Measurements from ENCODE around the gene SCAANT1. TPM values are rescaled to one million over a fixed set of nuclear protein-coding genes. Genes with fewer than 3 reads are reported as not detected.

The SCAANT1 gene
- total RNA-seq, 1 experiment from 2014 or later, result not detected

DNA sequence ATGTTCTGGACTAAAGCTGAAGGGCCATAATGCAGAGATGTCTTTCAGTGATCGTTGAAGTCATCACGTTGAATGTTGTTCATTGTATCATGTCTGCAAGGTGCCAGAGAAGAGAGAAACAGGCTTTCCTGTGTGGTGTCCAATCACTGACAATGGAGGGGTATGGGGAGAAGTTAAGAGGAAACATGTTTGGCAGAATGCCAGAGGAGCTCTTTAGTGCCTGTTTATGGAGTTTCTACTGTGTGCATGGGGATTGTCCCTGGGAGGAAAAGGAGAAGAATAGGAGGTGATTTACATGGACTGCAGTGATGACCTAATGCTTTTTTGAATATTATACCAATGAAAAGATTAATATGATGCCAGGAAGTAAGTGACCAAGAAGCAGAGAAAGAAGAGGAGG is 11.7 kb downstream of the SCAANT1 start:
- Histone ChIP-seq H3T11ph (ENCODE audit: low read length) (no peak overlapping the region), H3K79me2 (ENCODE audit: insufficient read depth, low read length) (no peaks in the 10 kb centered on the region)
- no CpG with 5 or more reads among the region's 2 CpGs for WGBS (ENCODE audit: extremely low coverage, insufficient read length, low lambda C conversion rate)

More for the DNA sequence above, 11.7 kb downstream of the SCAANT1 start:
- Histone ChIP-seq H3K4me1 (ENCODE audit: insufficient read depth, low read length) (no peaks in the 10 kb centered on the region; the same call in 1 of the 2 replicates), H3K9ac (ENCODE audit: extremely low read depth, insufficient read length, low read length) (no peak overlapping the region), H3K56ac (ENCODE audit: insufficient read length, low read depth, low read length) (no peak overlapping the region), H4K91ac (ENCODE audit: insufficient read length, low read depth, low read length) (no peak overlapping the region), H4K8ac (replicated peaks; ENCODE audit: insufficient read length, low read depth, low read length) (no peak overlapping the region), H3K18ac (ENCODE audit: insufficient read length, low read depth, low read length) (no peak overlapping the region), H4K5ac (ENCODE audit: insufficient read length, low read depth, low read length) (no peak overlapping the region), H2BK120ac (ENCODE audit: low read depth, low read length, poor library complexity, severe bottlenecking) (no peak overlapping the region), H3K27ac (ENCODE audit: insufficient read length, low read depth, low read length) (no peak overlapping the region), H2AFZ (ENCODE audit: low read length) (no peak overlapping the region), H3K23me2 (ENCODE audit: insufficient read length, low read depth, low read length, poor library complexity, severe bottlenecking) (no peaks in the 10 kb centered on the region), H2BK20ac (ENCODE audit: low read depth, low read length, poor library complexity, severe bottlenecking) (no peak overlapping the region), H4K20me1 (ENCODE audit: control insufficient read depth, insufficient read depth, insufficient read length) (no peaks in the 10 kb centered on the region), H2AK5ac (ENCODE audit: insufficient read length, low read length) (no peak overlapping the region), H3K14ac (ENCODE audit: insufficient read depth, low read length) (no peak overlapping the region), H2BK12ac (ENCODE audit: insufficient read length, low read depth, low read length) (no peak overlapping the region), H2BK15ac (ENCODE audit: low read depth, low read length) (no peak overlapping the region; the same call in 1 of the 2 replicates), H2BK5ac (ENCODE audit: insufficient read length, low read length) (no peak overlapping the region), H3K4ac (ENCODE audit: low read depth, low read length) (no peak overlapping the region), H3K4me2 (ENCODE audit: insufficient read depth, insufficient read length, low read length) (no peak overlapping the region), H3K9me3 (ENCODE audit: control insufficient read depth, low read depth, low read length) (no peaks in the 10 kb centered on the region), H3K79me1 (ENCODE audit: insufficient read depth, low read depth, low read length, poor library complexity, severe bottlenecking) (no peaks in the 10 kb centered on the region), H3K23ac (ENCODE audit: insufficient read length, low read depth, low read length) (no peak overlapping the region), H3K27me3 (ENCODE audit: insufficient read depth, low read length) (no peaks in the 10 kb centered on the region)
- Mint-ChIP-seq H3K36me3 (ENCODE audit: insufficient read depth in 1 of 3, low read depth in 3 of 3) (peaks cover 16 to 38% (median 24%) of the 10 kb centered on the region in 3 experiments), H3K9me3 (no peaks in the 10 kb centered on the region), H3K27ac (no peak overlapping the region; a peak in 1 of 7 replicates), H3K4me1 (peaks cover 4% of the 10 kb centered on the region in 2 experiments; a peak in 3 of 4 replicates), H3K27me3 (ENCODE audit: low read depth) (no peaks in the 10 kb centered on the region), H3K4me3 (no peak overlapping the region)
- TF ChIP-seq, protein P1, sequence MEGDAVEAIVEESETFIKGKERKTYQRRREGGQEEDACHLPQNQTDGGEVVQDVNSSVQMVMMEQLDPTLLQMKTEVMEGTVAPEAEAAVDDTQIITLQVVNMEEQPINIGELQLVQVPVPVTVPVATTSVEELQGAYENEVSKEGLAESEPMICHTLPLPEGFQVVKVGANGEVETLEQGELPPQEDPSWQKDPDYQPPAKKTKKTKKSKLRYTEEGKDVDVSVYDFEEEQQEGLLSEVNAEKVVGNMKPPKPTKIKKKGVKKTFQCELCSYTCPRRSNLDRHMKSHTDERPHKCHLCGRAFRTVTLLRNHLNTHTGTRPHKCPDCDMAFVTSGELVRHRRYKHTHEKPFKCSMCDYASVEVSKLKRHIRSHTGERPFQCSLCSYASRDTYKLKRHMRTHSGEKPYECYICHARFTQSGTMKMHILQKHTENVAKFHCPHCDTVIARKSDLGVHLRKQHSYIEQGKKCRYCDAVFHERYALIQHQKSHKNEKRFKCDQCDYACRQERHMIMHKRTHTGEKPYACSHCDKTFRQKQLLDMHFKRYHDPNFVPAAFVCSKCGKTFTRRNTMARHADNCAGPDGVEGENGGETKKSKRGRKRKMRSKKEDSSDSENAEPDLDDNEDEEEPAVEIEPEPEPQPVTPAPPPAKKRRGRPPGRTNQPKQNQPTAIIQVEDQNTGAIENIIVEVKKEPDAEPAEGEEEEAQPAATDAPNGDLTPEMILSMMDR (conservative IDR thresholded peaks at IDR 0.05), result no peak
- DNase-seq, result no peak

All from H9 (cell line).